Erythroblast (primary cell): ENCODE measurements around the gene DOCK8.

Source experiments
- GATA1 ChIP-seq: IDR thresholded peaks from 2 replicates; pipeline ENCODE4 v1.6.1; 2011; ENCODE audit warnings: low read depth, mild to moderate bottlenecking, control low read depth, low read length, moderate library complexity
- POLR2A ChIP-seq: IDR thresholded peaks from 2 replicates; pipeline ENCODE4 v1.6.1; 2011; ENCODE audit warnings: mild to moderate bottlenecking, low read length

- TF ChIP-seq POLR2A (no peak), GATA1 (no peak)
Measured at GRCh38 chr9:250039-250438, 35.4 kb downstream of the DOCK8 start.
